Measurements from ENCODE around the gene GSTM1.

- TF ChIP-seq, protein P1, sequence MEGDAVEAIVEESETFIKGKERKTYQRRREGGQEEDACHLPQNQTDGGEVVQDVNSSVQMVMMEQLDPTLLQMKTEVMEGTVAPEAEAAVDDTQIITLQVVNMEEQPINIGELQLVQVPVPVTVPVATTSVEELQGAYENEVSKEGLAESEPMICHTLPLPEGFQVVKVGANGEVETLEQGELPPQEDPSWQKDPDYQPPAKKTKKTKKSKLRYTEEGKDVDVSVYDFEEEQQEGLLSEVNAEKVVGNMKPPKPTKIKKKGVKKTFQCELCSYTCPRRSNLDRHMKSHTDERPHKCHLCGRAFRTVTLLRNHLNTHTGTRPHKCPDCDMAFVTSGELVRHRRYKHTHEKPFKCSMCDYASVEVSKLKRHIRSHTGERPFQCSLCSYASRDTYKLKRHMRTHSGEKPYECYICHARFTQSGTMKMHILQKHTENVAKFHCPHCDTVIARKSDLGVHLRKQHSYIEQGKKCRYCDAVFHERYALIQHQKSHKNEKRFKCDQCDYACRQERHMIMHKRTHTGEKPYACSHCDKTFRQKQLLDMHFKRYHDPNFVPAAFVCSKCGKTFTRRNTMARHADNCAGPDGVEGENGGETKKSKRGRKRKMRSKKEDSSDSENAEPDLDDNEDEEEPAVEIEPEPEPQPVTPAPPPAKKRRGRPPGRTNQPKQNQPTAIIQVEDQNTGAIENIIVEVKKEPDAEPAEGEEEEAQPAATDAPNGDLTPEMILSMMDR (conservative IDR thresholded peaks at IDR 0.05 in 1 of 2, IDR thresholded peaks at IDR 0.05 in 1 of 2; ENCODE audit: low read depth in 1 of 2, low read length in 2 of 2) = no peak
- no peak for TF ChIP-seq EZH2 (IDR thresholded peaks at IDR 0.05; ENCODE audit: low read length, missing control alignments)
These were observed 30.2 kb upstream of the GSTM1 start for GRCh38 chr1:109657395-109657794.

Data from fibroblast of lung (primary cell).